Heart left ventricle (tissue), 16 donors: ENCODE measurements around the gene RAD51B. TPM values are rescaled to one million over a fixed set of nuclear protein-coding genes. Genes with fewer than 3 reads are reported as not detected.
A peak's percentile ranks its signal among the peaks of the same experiment; 100 is the strongest.

Experiments
- ATAC-seq, 4 donors: fragments of 200-7000 bp; cut with Tn5 transposase; one replicate each; pipeline ENCODE4 v1.9.1; 2020 to 2022; ENCODE audit warnings: moderate library complexity in 4 of 4, mild to moderate bottlenecking in 3 of 4, moderate number of reproducible peaks in 1 of 4
- DNase-seq, 5 donors: peaks; one replicate each; pipeline ENCODE4 v3.0.0-alpha.2; 2020
- H3K27ac ChIP-seq, 12 donors: fragments of 200-600 bp; sonication (generic) in 4 of 12; one replicate each; pipeline versions ENCODE4 v1.5.0 to v1.8.0; 2016 to 2022; ENCODE audit warnings: mild to moderate bottlenecking in 2 of 12
- H3K27me3 ChIP-seq, 9 donors: fragments of 200-600 bp; sonication (generic) in 2 of 9; one replicate each; pipeline versions ENCODE4 v1.5.1 to v1.8.0; 2016 to 2022; ENCODE audit warnings: mild to moderate bottlenecking in 3 of 9
- H3K36me3 ChIP-seq, 9 donors: fragments of 200-600 bp; sonication (generic) in 2 of 9; one replicate each; pipeline versions ENCODE4 v1.5.0 to v1.8.0; 2018 to 2022; ENCODE audit warnings: mild to moderate bottlenecking in 2 of 9
- H3K4me1 ChIP-seq, 12 donors: fragments of 200-600 bp; sonication (generic) in 4 of 12; one replicate each; pipeline versions ENCODE4 v1.5.0 to v1.8.0; 2016 to 2022; ENCODE audit warnings: mild to moderate bottlenecking in 3 of 12
- H3K4me3 ChIP-seq, 12 donors: fragments of 200-600 bp; sonication (generic) in 4 of 12; one replicate each; pipeline versions ENCODE4 v1.5.0 to v1.8.0; 2017 to 2022; ENCODE audit warnings: mild to moderate bottlenecking in 9 of 12, moderate library complexity in 4 of 12
- H3K9me3 ChIP-seq, 12 donors: fragments of 200-600 bp; sonication (generic) in 4 of 12; one replicate each; pipeline versions ENCODE4 v1.5.0 to v1.8.0; 2016 to 2022; ENCODE audit warnings: mild to moderate bottlenecking in 1 of 12
- POLR2A ChIP-seq, 2 donors: fragments of 450-650 bp; IDR thresholded peaks; one replicate each; pipeline ENCODE4 v1.6.1; 2017; ENCODE audit warnings: antibody characterized with exemption in 2 of 2, mild to moderate bottlenecking in 2 of 2, moderate library complexity in 2 of 2
- WGBS, 4 donors: extraction: QIAGEN DNeasy Blood & Tissue Kit in 2 of 4; methylation state at CpG; one replicate each; pipeline versions ENCODE4 v1.1.5 to v1.1.7; 2013 to 2018; 5-methylcytosine and 5-hydroxymethylcytosine counted together
- intact Hi-C, 10 donors: fragments of 100-400 bp; cut with DNase I; formaldehyde crosslinking; loops; one replicate each; pipeline versions ENCODE4 v1.11.1 to v1.14.2; 2022
- polyA plus RNA-seq, 2 donors: library from polyadenylated mRNA; stranded (reverse); fragments of 200-250 nt; gene quantifications; one replicate each; pipeline ENCODE4 v1.2.3, GENCODE V29; 2013
- total RNA-seq, 9 donors: library from RNA; depleted of rRNA in 2 of 9; stranded (reverse); fragments of >200 nt in 2 of 9; fragmentation: NEBNext Ultra II Directional in 3 of 9; extraction: Animal tissue kit (Norgen Biotek cat#: 25700) in 3 of 9; gene quantifications; one replicate each; pipeline versions ENCODE4 v1.1.0 to v1.2.4, GENCODE V29; 2016 to 2023
- TF ChIP-seq, protein P1 (sequence below), 12 donors: fragments of 200-600 bp; sonication (generic) in 4 of 12; IDR thresholded peaks; one replicate each; pipeline versions ENCODE4 v1.5.0 to v1.8.0; 2018 to 2022; ENCODE audit warnings: antibody characterized with exemption in 12 of 12, mild to moderate bottlenecking in 5 of 12
- donor health status: ischemic (EF 13 %, LVEDD 7.1; RV severe dilation, severe dysfunction).
- donor health status: healthy with polysubstance abuse.
- donor health status: DM: no; HTN: yes; CAD: no.
- donor health status: DM: no; HTN: no; CAD: no.
- donor health status: ischemic (EF 25% LVEDD 6.9; RV normal size, moderate dysfunction).
- donor health status: ischemic (EF 25% LVEDD 5.7; RV mildly dilated, moderate dysfunction).
- donor health status: healthy.
- donor health status: DM: yes; HTN: yes; CAD: no.
- donor health status: ischemic (EF 35%, LVEDD 5.7; RV mildly dilated, moderate dysfunction).
- donor health status: nonischemic (EF 11% LVEDD 7.7; RV severe dilation, severe dysfunction).
- donor health status: DM: yes; HTN: yes; CAD: no.
- donor health status: PGD.
- donor health status: ischemic (EF 29% LVEDD 5.4; RV normal size, mild dysfunction).
- donor health status: nonischemic (EF 23%, LVEDD 6.1; RV moderate dilation, normal function).

RAD51B gene
- total and polyA plus RNA-seq, 11 donors: 1.3 to 11.3 (median 3.2) TPM

DNA sequence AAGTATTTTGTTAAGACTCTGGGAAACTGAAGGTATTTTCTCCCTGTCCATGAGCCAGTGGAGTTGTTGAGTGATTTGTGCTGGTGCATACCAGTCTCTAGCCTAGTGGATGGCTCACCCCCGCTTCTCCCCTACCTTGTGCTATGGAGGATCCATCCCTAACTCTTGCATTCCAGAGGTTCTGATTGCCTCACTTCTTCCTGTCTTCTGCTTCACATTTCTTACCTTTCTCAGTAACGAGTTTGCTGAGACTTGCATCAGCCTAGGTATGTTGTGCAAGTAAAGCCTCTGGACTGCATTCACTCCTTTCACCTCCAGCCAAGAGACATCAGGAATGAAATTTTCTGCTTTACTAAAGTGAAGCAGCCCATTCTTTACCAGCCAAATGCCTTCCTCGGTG lies 581.7 kb downstream of the RAD51B start:
- DNase-seq (no peak), ATAC-seq (no peak)
- Histone ChIP-seq H3K36me3 (no peaks in the 10 kb centered on the region), H3K27me3 (no peaks in the 10 kb centered on the region), H3K4me3 (no peak overlapping the region), H3K9me3 (no peaks in the 10 kb centered on the region), H3K27ac (peak overlapping the region in 3 of 12 donors; percentile 21 to 51 (median 26)), H3K4me1 (peaks cover 6 to 80% (median 37%) of the 10 kb centered on the region in 12 donors)
- WGBS, 4 donors: 79 to 86% (median 84%) methylated on average over 3 of the region's 3 CpGs
- intact Hi-C loops: loop anchor here in 3 of 10 donors (5.0 to 10.0 kb wide), 3 partner anchors 111 to 147 kb away; no protein-coding TSS in a partner anchor
- no peak for TF ChIP-seq POLR2A (IDR thresholded peaks at IDR 0.05)
- TF ChIP-seq, protein P1, sequence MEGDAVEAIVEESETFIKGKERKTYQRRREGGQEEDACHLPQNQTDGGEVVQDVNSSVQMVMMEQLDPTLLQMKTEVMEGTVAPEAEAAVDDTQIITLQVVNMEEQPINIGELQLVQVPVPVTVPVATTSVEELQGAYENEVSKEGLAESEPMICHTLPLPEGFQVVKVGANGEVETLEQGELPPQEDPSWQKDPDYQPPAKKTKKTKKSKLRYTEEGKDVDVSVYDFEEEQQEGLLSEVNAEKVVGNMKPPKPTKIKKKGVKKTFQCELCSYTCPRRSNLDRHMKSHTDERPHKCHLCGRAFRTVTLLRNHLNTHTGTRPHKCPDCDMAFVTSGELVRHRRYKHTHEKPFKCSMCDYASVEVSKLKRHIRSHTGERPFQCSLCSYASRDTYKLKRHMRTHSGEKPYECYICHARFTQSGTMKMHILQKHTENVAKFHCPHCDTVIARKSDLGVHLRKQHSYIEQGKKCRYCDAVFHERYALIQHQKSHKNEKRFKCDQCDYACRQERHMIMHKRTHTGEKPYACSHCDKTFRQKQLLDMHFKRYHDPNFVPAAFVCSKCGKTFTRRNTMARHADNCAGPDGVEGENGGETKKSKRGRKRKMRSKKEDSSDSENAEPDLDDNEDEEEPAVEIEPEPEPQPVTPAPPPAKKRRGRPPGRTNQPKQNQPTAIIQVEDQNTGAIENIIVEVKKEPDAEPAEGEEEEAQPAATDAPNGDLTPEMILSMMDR (IDR thresholded peaks at IDR 0.05): no peak

DNA sequence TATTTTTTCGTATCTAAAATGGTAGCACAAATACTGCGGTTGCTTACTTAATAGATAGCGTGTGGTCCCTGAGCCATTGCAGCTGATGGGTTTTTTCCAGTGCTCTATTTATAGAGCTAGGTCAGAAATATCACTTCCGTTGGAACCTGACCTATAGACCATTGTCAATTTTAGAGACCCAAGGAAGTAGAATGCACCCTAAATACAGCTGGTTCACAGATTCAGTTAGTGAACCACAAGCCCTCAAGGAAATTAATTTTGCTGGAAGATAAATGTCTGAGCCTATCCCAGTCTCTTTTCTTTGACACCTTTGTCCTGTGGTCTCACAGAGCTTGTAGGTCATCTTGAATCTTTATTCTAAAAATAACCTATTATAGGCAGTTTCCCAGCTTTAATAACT lies 582.3 kb downstream of the RAD51B start:
- peak overlapping the region in 5 of 12 donors; percentile 17 to 63 (median 40) for H3K27ac ChIP-seq
- no peak for DNase-seq
- H3K4me1 ChIP-seq: peaks cover 6 to 77% (median 37%) of the 10 kb centered on the region in 12 donors
- no peaks in the 10 kb centered on the region for H3K36me3 ChIP-seq
- H3K4me3 ChIP-seq: no peak overlapping the region
- TF ChIP-seq, protein P1 (IDR thresholded peaks at IDR 0.05): no peak
- no peak for TF ChIP-seq POLR2A (IDR thresholded peaks at IDR 0.05)
- H3K9me3 ChIP-seq: no peaks in the 10 kb centered on the region
- ATAC-seq: peak in 2 of 4 donors; percentile 31 to 72
- intact Hi-C loops: loop anchor here in 3 of 10 donors (5.0 to 10.0 kb wide), 3 partner anchors 110 to 147 kb away; no protein-coding TSS in a partner anchor
- H3K27me3 ChIP-seq: no peaks in the 10 kb centered on the region
- WGBS, 4 donors: 35 to 48% (median 38%) methylated on average over 4 of the region's 4 CpGs

DNA sequence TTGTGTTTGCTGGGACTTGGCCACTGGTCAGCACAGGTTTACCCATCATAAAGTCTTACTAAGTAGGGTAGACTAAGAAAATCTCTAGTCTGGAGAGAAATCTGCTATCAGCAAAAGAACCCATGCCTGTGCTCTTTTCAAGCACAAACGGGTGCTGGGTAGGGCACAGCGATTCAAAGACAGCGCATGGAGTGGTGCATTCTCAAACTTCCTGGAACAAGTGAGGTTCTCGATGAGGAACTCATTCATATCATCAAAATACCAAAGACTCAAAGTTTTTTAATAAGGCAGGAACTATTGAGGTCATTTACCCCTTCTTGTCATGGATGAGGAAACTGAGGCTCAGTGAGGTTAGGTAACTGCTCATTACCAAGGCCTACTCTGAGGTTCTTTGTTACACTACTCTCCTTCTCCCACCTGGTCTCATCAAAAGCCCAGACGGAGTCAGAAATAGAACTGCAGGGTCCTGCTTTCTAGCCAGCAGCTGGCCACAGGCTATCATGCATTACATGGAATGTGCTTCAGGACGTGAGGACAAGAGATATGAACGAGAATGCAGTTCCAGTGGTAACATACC lies 583.0 kb downstream of the RAD51B start:
- intact Hi-C loops: loop anchor here in 3 of 10 donors (5.0 to 10.0 kb wide), 3 partner anchors 110 to 148 kb away; no protein-coding TSS in a partner anchor
- no peak for DNase-seq
- 53 to 60% (median 56%) methylated on average over 7 of the region's 7 CpGs for WGBS, 4 donors

More for the DNA sequence above, 583.0 kb downstream of the RAD51B start:
- peak overlapping the region in 7 of 12 donors; percentile 1 to 63 (median 33) for H3K27ac ChIP-seq
- H3K4me1 ChIP-seq: peaks cover 6 to 72% (median 37%) of the 10 kb centered on the region in 12 donors
- H3K9me3 ChIP-seq: no peaks in the 10 kb centered on the region
- peak in 2 of 4 donors; percentile 10 to 27 for ATAC-seq
- no peaks in the 10 kb centered on the region for H3K36me3 ChIP-seq
- TF ChIP-seq, protein P1 (IDR thresholded peaks at IDR 0.05): no peak
- TF ChIP-seq POLR2A (IDR thresholded peaks at IDR 0.05): no peak
- no peaks in the 10 kb centered on the region for H3K27me3 ChIP-seq
- no peak overlapping the region for H3K4me3 ChIP-seq
